Activated T-cell treated with anti-CD3 and anti-CD28 coated beads, Interleukin-2, amount 50 U/mL, for 1 hour (primary cell): ENCODE data around the gene UXT.
"Not testable (repeated sequence)": the region's sequence is repeated elsewhere in the genome, so short reads cannot be mapped to it uniquely, and the experiment has no call there.

Experiments
- DNase-seq: peaks from one replicate; pipeline ENCODE4 v3.0.0-alpha.2; 2020

UXT gene

GRCh38 chrX:47612418-47612817 lies 46.6 kb downstream of the UXT start:
- no peak for DNase-seq

- no peak for DNase-seq
Observed at GRCh38 chrX:47611926-47612325, 47.1 kb downstream of the UXT start.

DNA sequence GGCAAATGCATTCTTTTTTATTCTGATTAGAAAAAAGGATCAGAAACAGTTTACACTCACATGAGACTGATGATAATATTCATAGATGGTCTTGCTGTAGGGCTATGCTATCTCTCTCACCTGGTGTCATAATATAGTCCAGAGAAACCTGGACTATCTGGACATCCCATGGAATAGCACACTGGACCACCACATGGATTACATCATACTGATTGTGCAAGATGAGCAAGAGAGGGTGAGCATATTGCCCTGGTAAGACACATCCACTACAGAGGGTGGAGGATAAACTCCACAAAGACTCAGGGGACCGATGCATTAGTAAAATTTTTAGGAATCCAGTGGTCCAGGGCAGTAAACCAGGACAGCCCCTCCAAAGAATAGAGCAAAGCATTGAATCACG lies 47.5 kb downstream of the UXT start:
- DNase-seq: no peak

DNA sequence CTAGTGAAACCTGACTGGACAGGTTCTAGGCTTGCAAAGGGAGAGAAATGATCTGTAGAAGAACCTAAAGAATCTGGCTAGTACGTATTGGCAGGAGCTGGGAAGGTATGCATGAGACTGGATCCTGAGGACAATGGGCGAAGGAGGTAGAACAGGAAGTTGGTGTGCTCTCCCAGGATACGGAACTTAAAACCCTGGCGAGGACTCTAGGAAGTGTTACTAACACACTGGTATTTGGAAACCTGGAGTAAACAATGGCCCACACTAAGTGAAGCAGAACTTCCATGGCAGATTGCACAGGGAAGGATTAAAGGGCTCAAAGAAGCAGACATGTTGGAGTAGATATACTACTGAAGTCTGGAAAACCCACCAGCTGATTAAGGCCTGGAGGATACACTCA lies 48.5 kb downstream of the UXT start:
- no peak for DNase-seq

- DNase-seq: no peak
Observed at GRCh38 chrX:47608130-47608810, 50.7 kb downstream of the UXT start.

DNA sequence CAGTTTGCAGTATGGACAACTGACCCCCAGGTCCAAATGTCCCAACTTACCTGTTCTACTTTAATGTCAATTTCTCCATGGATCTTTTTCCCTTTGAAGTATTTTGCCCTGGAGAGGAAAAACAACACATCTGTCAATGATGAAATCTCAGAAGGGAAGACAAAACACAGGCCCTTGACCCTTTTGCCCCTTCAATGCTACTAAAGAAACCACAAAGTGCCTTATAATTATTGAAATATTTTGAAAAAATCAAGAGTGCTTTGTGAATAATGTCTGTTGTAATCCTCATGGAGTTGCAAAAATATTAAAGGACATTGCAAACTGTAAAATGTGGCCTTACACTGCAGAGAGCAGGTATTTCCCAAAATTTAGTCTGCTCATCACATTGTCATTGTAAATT lies 51.9 kb downstream of the UXT start:
- DNase-seq: no peak

GRCh38 chrX:47605024-47605423 lies 54.0 kb downstream of the UXT start:
- no peak for DNase-seq

DNA sequence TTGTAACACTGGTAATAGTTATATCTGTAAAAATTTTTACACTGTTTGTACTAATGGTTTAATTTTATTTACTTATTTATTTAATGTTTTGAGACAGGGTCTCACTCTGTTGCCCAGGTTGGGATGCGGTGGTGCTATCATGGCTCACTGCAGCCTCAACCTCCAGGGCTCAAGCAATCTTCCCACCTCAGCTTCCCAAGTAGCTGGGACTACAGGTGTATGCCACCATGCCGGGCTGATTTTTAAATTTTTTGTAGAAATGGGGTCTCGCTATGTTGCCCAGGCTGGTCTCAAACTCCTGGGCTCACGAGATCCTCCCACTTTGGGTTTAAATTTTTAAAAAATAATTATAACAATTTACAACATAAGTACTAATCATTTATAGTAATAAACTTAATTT lies 55.9 kb downstream of the UXT start:
- not testable (repeated sequence) for DNase-seq
